Keratinocyte (primary cell): ENCODE data around the gene DUSP7.

Experiments
- CTCF ChIP-seq, 3 experiments: IDR thresholded peaks in 1 of 3; conservative IDR thresholded peaks in 1 of 3; optimal IDR thresholded peaks in 1 of 3; 2 replicates in 2 of 3; 3 replicates in 1 of 3; pipeline versions ENCODE3 to v1.5.1; 2011; ENCODE audit warnings: low read length in 3 of 3, mild to moderate bottlenecking in 3 of 3, moderate library complexity in 2 of 3, control low read depth in 1 of 3, inconsistent platforms in 1 of 3; ENCODE audit not compliant: insufficient read depth in 2 of 3; ENCODE audit errors: extremely low read depth in 1 of 3
- EZH2 ChIP-seq: IDR thresholded peaks from one replicate; pipeline ENCODE4 v1.6.1; 2012; ENCODE audit warnings: inconsistent platforms, mild to moderate bottlenecking, low read length, moderate library complexity

- no peak for TF ChIP-seq CTCF (optimal IDR thresholded peaks at IDR 0.05 in 1 of 3, IDR thresholded peaks at IDR 0.05 in 1 of 3, conservative IDR thresholded peaks at IDR 0.05 in 1 of 3; ENCODE audit: extremely low read depth in 1 of 3, insufficient read depth in 2 of 3, low read length in 3 of 3)
- no peak for TF ChIP-seq EZH2
These were observed 28.7 kb upstream of the DUSP7 start for GRCh38 chr3:52084954-52085680.
